CD14-positive monocyte (primary cell): ENCODE results near the gene PPM1B. TPM values are rescaled to one million over a fixed set of nuclear protein-coding genes. Genes with fewer than 3 reads are reported as not detected.
A peak's percentile ranks its signal among the peaks of the same experiment; 100 is the strongest.

Experiments
- DNase-seq, 3 donors: peaks; one replicate each; pipeline ENCODE4 v3.0.0-alpha.2; 2011 to 2022
- H2AFZ ChIP-seq: 2 replicates; pipeline ENCODE4 v1.6.0; 2012; ENCODE audit warnings: mild to moderate bottlenecking, low read depth, low read length, inconsistent platforms; ENCODE audit not compliant: insufficient read depth, poor library complexity, severe bottlenecking
- H3K27ac ChIP-seq, 2 donors: 1 replicate in 1 of 2; 2 replicates in 1 of 2; pipeline ENCODE4 v1.5.1; 2012 to 2013; ENCODE audit warnings: low read length in 2 of 2, control low read depth in 1 of 2, inconsistent platforms in 1 of 2, low read depth in 1 of 2, mild to moderate bottlenecking in 1 of 2
- H3K27me3 ChIP-seq, 2 donors: one replicate each; pipeline versions ENCODE4 v1.6.0 to v1.6.1; 2011 to 2013; ENCODE audit warnings: low read length in 2 of 2; ENCODE audit not compliant: control insufficient read depth in 2 of 2, insufficient read depth in 2 of 2
- H3K36me3 ChIP-seq, 2 donors: replicated peaks in 1 of 2; 1 replicate in 1 of 2; 2 replicates in 1 of 2; pipeline versions ENCODE4 v1.5.1 to v1.6.1; 2012 to 2013; ENCODE audit warnings: low read length in 2 of 2, control low read depth in 1 of 2, inconsistent platforms in 1 of 2, mild to moderate bottlenecking in 1 of 2; ENCODE audit not compliant: insufficient read depth in 2 of 2, control insufficient read depth in 1 of 2
- H3K4me1 ChIP-seq, 2 donors: 1 replicate in 1 of 2; 2 replicates in 1 of 2; pipeline versions ENCODE4 v1.5.1 to v1.6.1; 2012 to 2013; ENCODE audit warnings: low read length in 2 of 2, control low read depth in 1 of 2, inconsistent platforms in 1 of 2, mild to moderate bottlenecking in 1 of 2, moderate library complexity in 1 of 2; ENCODE audit not compliant: insufficient read depth in 2 of 2, control insufficient read depth in 1 of 2
- H3K4me2 ChIP-seq: replicated peaks from 2 replicates; pipeline ENCODE3; 2012; ENCODE audit warnings: low read length, moderate library complexity, mild to moderate bottlenecking; ENCODE audit not compliant: poor library complexity, severe bottlenecking; ENCODE audit errors: extremely low read depth
- H3K4me3 ChIP-seq, 3 experiments: fragments of 200-600 bp in 1 of 3; sonication (generic) in 1 of 3; replicated peaks in 1 of 3; 1 replicate in 2 of 3; 2 replicates in 1 of 3; pipeline ENCODE4 v1.5.1; 2011 to 2013; ENCODE audit warnings: low read length in 3 of 3, mild to moderate bottlenecking in 3 of 3, control low read depth in 2 of 3, low read depth in 2 of 3, inconsistent platforms in 1 of 3, moderate library complexity in 1 of 3
- H3K79me2 ChIP-seq: 2 replicates; pipeline ENCODE4 v1.6.0; 2012; ENCODE audit warnings: mild to moderate bottlenecking, control low read depth, inconsistent platforms, low read length, moderate library complexity; ENCODE audit not compliant: insufficient read depth
- H3K9ac ChIP-seq: 2 replicates; pipeline ENCODE4 v1.6.0; 2017; ENCODE audit warnings: low read length, mild to moderate bottlenecking; ENCODE audit not compliant: insufficient read depth, poor library complexity, severe bottlenecking
- H3K9me3 ChIP-seq, 2 donors: replicated peaks in 1 of 2; 1 replicate in 1 of 2; 2 replicates in 1 of 2; pipeline versions ENCODE4 v1.5.1 to v1.6.1; 2012 to 2013; ENCODE audit warnings: low read length in 2 of 2, control low read depth in 1 of 2; ENCODE audit not compliant: control insufficient read depth in 1 of 2, insufficient read depth in 1 of 2
- H4K20me1 ChIP-seq: 2 replicates; pipeline ENCODE4 v1.6.0; 2012; ENCODE audit warnings: mild to moderate bottlenecking, low read length, control low read depth, moderate library complexity; ENCODE audit not compliant: insufficient read depth
- H3K27ac Mint-ChIP-seq, 7 donors: one replicate each; pipeline ENCODE4 v1.8.0; 2020; ENCODE audit warnings: mild to moderate bottlenecking in 7 of 7, mixed read lengths in 7 of 7, moderate library complexity in 6 of 7, inconsistent platforms in 2 of 7
- H3K27me3 Mint-ChIP-seq, 3 donors: one replicate each; pipeline ENCODE4 v1.8.0; 2021 to 2022; ENCODE audit warnings: low read depth in 3 of 3, mild to moderate bottlenecking in 3 of 3, mixed read lengths in 3 of 3, moderate library complexity in 3 of 3, inconsistent platforms in 1 of 3
- H3K36me3 Mint-ChIP-seq, 2 donors: one replicate each; pipeline ENCODE4 v1.8.0; 2020; ENCODE audit warnings: mixed read lengths in 2 of 2, inconsistent platforms in 1 of 2, mild to moderate bottlenecking in 1 of 2
- H3K4me1 Mint-ChIP-seq: one replicate; pipeline ENCODE4 v1.8.0; 2020; ENCODE audit warnings: mild to moderate bottlenecking, mixed read lengths
- H3K4me3 Mint-ChIP-seq, 2 donors: one replicate each; pipeline ENCODE4 v1.8.0; 2020; ENCODE audit warnings: mild to moderate bottlenecking in 2 of 2, mixed read lengths in 2 of 2, moderate library complexity in 1 of 2
- H3K9me3 Mint-ChIP-seq, 7 donors: one replicate each; pipeline ENCODE4 v1.8.0; 2020 to 2022; ENCODE audit warnings: mixed read lengths in 7 of 7, mild to moderate bottlenecking in 6 of 7, moderate library complexity in 6 of 7, inconsistent platforms in 2 of 7
- WGBS: methylation state at CpG from one replicate; pipeline ENCODE4 v1.1.5; 2013; ENCODE audit warnings: missing lambda C conversion rate; ENCODE audit not compliant: insufficient coverage; 5-methylcytosine and 5-hydroxymethylcytosine counted together
- intact Hi-C, 2 donors: fragments of 100-400 bp; cut with micrococcal nuclease; formaldehyde crosslinking; loops; one replicate each; pipeline versions ENCODE4 v1.15.0 to v1.15.1; 2023
- polyA plus RNA-seq, 3 donors: library from polyadenylated mRNA; depleted of rRNA in 1 of 3; unstranded in 2 of 3; stranded (reverse) in 1 of 3; fragments of 300-500 nt in 2 of 3; fragments of >200 nt in 1 of 3; fragmentation: Illumina TruSeq in 2 of 3; gene quantifications; 1 replicate in 2 of 3; 2 replicates in 1 of 3; pipeline ENCODE4 v1.2.3, GENCODE V29; 2012 to 2021
- TF ChIP-seq, protein P1 (sequence below): fragments of 200-600 bp; IDR thresholded peaks from one replicate; pipeline ENCODE4 v1.8.0; 2022; ENCODE audit warnings: antibody characterized with exemption, mild to moderate bottlenecking

PPM1B gene
- polyA plus RNA-seq, 3 donors = 17.7 to 34.6 (median 24.9) TPM

DNA sequence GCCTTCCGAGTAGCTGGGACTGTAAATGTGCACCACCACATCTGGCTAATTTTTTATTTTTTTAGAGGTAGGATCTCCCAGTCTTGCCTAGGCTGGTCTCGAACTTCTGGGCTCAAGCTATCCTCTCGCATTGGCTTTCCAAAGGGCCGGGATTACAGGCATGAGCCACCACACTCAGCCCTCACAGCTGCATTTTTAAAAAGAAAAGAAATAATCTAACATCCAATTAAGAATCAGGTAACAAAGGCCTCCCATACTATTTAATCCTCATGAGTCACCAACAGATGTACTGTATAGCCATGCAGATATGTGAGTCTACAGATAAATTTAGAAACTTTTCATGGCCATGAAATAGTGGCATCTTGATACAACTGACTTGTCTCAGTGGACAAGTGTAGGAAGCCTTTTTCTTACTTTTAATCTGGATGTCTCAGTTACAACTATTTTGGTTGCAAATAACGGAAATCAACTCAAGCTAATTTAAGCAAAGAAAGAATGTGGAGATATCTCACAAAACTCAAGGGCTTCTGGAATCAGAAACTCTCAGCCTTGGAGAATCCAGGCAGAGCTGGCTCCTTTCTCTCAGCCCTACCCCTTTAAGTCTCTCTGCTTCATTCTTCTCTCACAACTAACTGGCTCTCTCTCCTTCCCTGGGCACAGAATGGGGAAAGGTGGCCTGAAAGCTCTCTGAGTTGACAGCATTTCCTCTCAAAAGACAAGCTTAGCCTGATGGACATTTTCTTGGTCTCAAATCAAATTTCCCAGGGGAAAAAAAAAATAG, 12.8 kb upstream of the PPM1B start:
- H3K9me3 Mint-ChIP-seq = no peaks in the 10 kb centered on the region
- Histone ChIP-seq H3K27ac (no peak overlapping the region), H3K4me1 (no peaks in the 10 kb centered on the region), H3K27me3 (no peaks in the 10 kb centered on the region), H2AFZ (no peak overlapping the region), H3K4me3 (no peak overlapping the region), H4K20me1 (no peaks in the 10 kb centered on the region), H3K9me3 (no peaks in the 10 kb centered on the region), H3K4me2 (no peak overlapping the region), H3K79me2 (no peaks in the 10 kb centered on the region), H3K36me3 (no peaks in the 10 kb centered on the region), H3K9ac (no peak overlapping the region)
- no peak overlapping the region for H3K4me3 Mint-ChIP-seq
- H3K27ac Mint-ChIP-seq = no peak overlapping the region
- WGBS = 92% methylated on average over 2 of the region's 5 CpGs
- H3K36me3 Mint-ChIP-seq = no peaks in the 10 kb centered on the region
- intact Hi-C loops = no loop called here
- TF ChIP-seq, protein P1, sequence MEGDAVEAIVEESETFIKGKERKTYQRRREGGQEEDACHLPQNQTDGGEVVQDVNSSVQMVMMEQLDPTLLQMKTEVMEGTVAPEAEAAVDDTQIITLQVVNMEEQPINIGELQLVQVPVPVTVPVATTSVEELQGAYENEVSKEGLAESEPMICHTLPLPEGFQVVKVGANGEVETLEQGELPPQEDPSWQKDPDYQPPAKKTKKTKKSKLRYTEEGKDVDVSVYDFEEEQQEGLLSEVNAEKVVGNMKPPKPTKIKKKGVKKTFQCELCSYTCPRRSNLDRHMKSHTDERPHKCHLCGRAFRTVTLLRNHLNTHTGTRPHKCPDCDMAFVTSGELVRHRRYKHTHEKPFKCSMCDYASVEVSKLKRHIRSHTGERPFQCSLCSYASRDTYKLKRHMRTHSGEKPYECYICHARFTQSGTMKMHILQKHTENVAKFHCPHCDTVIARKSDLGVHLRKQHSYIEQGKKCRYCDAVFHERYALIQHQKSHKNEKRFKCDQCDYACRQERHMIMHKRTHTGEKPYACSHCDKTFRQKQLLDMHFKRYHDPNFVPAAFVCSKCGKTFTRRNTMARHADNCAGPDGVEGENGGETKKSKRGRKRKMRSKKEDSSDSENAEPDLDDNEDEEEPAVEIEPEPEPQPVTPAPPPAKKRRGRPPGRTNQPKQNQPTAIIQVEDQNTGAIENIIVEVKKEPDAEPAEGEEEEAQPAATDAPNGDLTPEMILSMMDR = no peak
- H3K4me1 Mint-ChIP-seq = no peaks in the 10 kb centered on the region
- no peak for DNase-seq
- H3K27me3 Mint-ChIP-seq = peaks cover 0 to 3% (median 3%) of the 10 kb centered on the region in 3 donors

DNA sequence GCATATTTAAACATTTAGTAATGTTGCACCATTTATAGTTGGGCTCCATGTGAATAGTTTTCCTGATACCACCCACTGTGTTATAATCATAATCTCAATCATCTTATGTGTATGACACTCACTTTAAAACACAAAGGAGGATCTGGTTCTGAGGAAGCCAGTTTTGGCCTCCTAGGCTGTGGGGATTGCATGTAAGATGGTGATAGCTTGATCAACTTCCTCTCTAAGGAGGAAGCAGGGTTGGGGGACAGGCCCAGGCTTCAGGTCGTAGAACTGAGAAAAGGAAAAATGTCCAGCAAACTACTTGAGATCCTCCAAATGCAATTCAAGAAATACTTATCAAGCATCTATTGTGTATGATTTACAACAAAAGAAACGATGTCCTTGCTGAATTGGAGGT, 4.9 kb upstream of the PPM1B start:
- H3K9ac ChIP-seq = no peak overlapping the region
- H3K27me3 Mint-ChIP-seq = no peaks in the 10 kb centered on the region
- H3K36me3 ChIP-seq = no peaks in the 10 kb centered on the region
- peak; percentile 18 to 28 (median 24) for DNase-seq
- H3K4me2 ChIP-seq = no peak overlapping the region
- H3K9me3 Mint-ChIP-seq = peaks cover 2 to 9% (median 3%) of the 10 kb centered on the region in 7 donors
- no peak overlapping the region for H3K4me3 ChIP-seq
- peaks cover 0 to 5% of the 10 kb centered on the region in 2 donors for H3K9me3 ChIP-seq
- no peaks in the 10 kb centered on the region for H4K20me1 ChIP-seq
- H3K27me3 ChIP-seq = no peaks in the 10 kb centered on the region
- H3K4me3 Mint-ChIP-seq = no peak overlapping the region
- H3K27ac Mint-ChIP-seq = peak overlapping the region in 1 of 7 donors; percentile 37
- intact Hi-C loops = loop anchor here in 1 of 2 donors (10.0 kb wide), 3 partner anchors 59 to 569 kb away; partner anchors contain the start of genes LRPPRC and THADA
- no CpG with 5 or more reads among the region's 2 CpGs for WGBS
- TF ChIP-seq, protein P1 = no peak
- peak overlapping the region in 1 of 2 donors; percentile 52 for H3K27ac ChIP-seq
- H3K4me1 ChIP-seq = peaks cover 7 to 21% of the 10 kb centered on the region in 2 donors
- no peaks in the 10 kb centered on the region for H3K36me3 Mint-ChIP-seq
- peaks cover 17% of the 10 kb centered on the region for H3K4me1 Mint-ChIP-seq
- peak overlapping the region; percentile 38 for H2AFZ ChIP-seq
- peaks cover 1% of the 10 kb centered on the region for H3K79me2 ChIP-seq
